H1 (cell line): Measurements from ENCODE around the gene CAPN2. TPM values are rescaled to one million over a fixed set of nuclear protein-coding genes. Genes with fewer than 3 reads are reported as not detected.
A peak's percentile ranks its signal among the peaks of the same experiment; 100 is the strongest.

Experiments used
- CTCF ChIA-PET: fragments of 300-600 bp; sonication (Branson Sonifier 250); formaldehyde crosslinking; loops from one replicate; lab custom pipeline; 2021; ENCODE audit not compliant: partially characterized antibody; lab: Charles Lee
- POLR2A ChIA-PET: fragments of 300-600 bp; sonication (Branson Sonifier 250); formaldehyde crosslinking; loops from one replicate; lab custom pipeline; 2021; ENCODE audit warnings: inconsistent platforms; ENCODE audit not compliant: partially characterized antibody; lab: Charles Lee
- DNase-seq, 2 experiments: peaks; one replicate each; pipeline versions ENCODE4 v3.0.0 to v3.0.0-alpha.2; 2010 to 2022; ENCODE audit warnings: low spot score in 2 of 2, low read depth in 1 of 2, mixed read lengths in 1 of 2
- FAIRE-seq: peaks from 2 replicates; lab custom pipeline; 2011; peaks lifted over from hg19 to GRCh38; lab: Jason Lieb, UNC
- H2AFZ ChIP-seq: 2 replicates; pipeline ENCODE4 v1.8.1; 2012; ENCODE audit warnings: low read length, inconsistent platforms
- H2AK5ac ChIP-seq: 2 replicates; pipeline ENCODE4 v1.6.1; 2013; ENCODE audit warnings: low read depth, low read length
- H2BK120ac ChIP-seq: replicated peaks from 2 replicates; pipeline ENCODE3; 2013; ENCODE audit warnings: low read depth, low read length, inconsistent platforms
- H2BK12ac ChIP-seq: 2 replicates; pipeline ENCODE4 v1.6.1; 2013; ENCODE audit warnings: low read depth, low read length
- H2BK15ac ChIP-seq: 2 replicates; pipeline ENCODE4 v1.6.1; 2013; ENCODE audit warnings: low read length
- H2BK20ac ChIP-seq: 2 replicates; pipeline ENCODE4 v1.6.1; 2013; ENCODE audit warnings: low read length
- H2BK5ac ChIP-seq: 2 replicates; pipeline ENCODE4 v1.6.1; 2013; ENCODE audit warnings: low read depth, low read length
- H3K14ac ChIP-seq: 2 replicates; pipeline ENCODE4 v1.6.1; 2013; ENCODE audit warnings: inconsistent platforms; ENCODE audit not compliant: insufficient read length
- H3K18ac ChIP-seq: 2 replicates; pipeline ENCODE4 v1.6.1; 2013; ENCODE audit warnings: low read length; ENCODE audit errors: extremely low read depth
- H3K23ac ChIP-seq: 2 replicates; pipeline ENCODE4 v1.6.1; 2013; ENCODE audit warnings: inconsistent platforms; ENCODE audit not compliant: insufficient read length
- H3K23me2 ChIP-seq: 2 replicates; pipeline ENCODE4 v1.6.1; 2013; ENCODE audit warnings: low read depth, low read length
- H3K27ac ChIP-seq: 2 replicates; pipeline ENCODE4 v1.6.1; 2011; ENCODE audit warnings: low read depth, low read length, inconsistent platforms
- H3K27me3 ChIP-seq, 4 experiments: replicated peaks in 1 of 4; 1 replicate in 1 of 4; 2 replicates in 3 of 4; pipeline versions ENCODE4 v1.6.1 to v1.8.1; 2011 to 2013; ENCODE audit warnings: low read length in 3 of 4, mild to moderate bottlenecking in 3 of 4, inconsistent platforms in 2 of 4, mixed read lengths in 2 of 4, moderate library complexity in 1 of 4; ENCODE audit not compliant: control insufficient read depth in 3 of 4, insufficient read depth in 3 of 4; ENCODE audit errors: extremely low read depth in 1 of 4
- H3K36me3 ChIP-seq, 4 experiments: 2 replicates each; pipeline versions ENCODE4 v1.6.1 to v1.8.1; 2011 to 2013; ENCODE audit warnings: mild to moderate bottlenecking in 4 of 4, low read length in 3 of 4, moderate library complexity in 2 of 4, control low read depth in 1 of 4, inconsistent platforms in 1 of 4; ENCODE audit not compliant: insufficient read depth in 4 of 4, control insufficient read depth in 2 of 4
- H3K4ac ChIP-seq: replicated peaks from 2 replicates; pipeline ENCODE3; 2013; ENCODE audit warnings: low read length, low read depth, mixed read lengths, inconsistent platforms; ENCODE audit not compliant: insufficient read length
- H3K4me1 ChIP-seq, 4 experiments: replicated peaks in 1 of 4; 1 replicate in 1 of 4; 2 replicates in 3 of 4; pipeline versions ENCODE4 v1.6.1 to v1.8.1; 2011 to 2013; ENCODE audit warnings: low read length in 3 of 4, inconsistent platforms in 2 of 4, mixed read lengths in 1 of 4; ENCODE audit not compliant: insufficient read depth in 4 of 4, control insufficient read depth in 3 of 4
- H3K4me2 ChIP-seq, 2 experiments: 2 replicates each; pipeline versions ENCODE4 v1.6.1 to v1.8.1; 2011 to 2013; ENCODE audit warnings: low read depth in 2 of 2, low read length in 2 of 2, control low read depth in 1 of 2, inconsistent platforms in 1 of 2, mild to moderate bottlenecking in 1 of 2; ENCODE audit not compliant: insufficient read depth in 1 of 2
- H3K4me3 ChIP-seq, 4 experiments: fragments of 200-600, 300-600 bp in 1 of 4; sonication (generic), shearing (Covaris generic), sonication (Bioruptor Twin) in 1 of 4; 2 replicates each; pipeline versions ENCODE4 v1.5.1 to v1.8.1; 2011 to 2016; ENCODE audit warnings: low read length in 4 of 4, low read depth in 3 of 4, control low read depth in 2 of 4, inconsistent platforms in 2 of 4, mild to moderate bottlenecking in 2 of 4, mixed read lengths in 1 of 4, moderate library complexity in 1 of 4; ENCODE audit not compliant: insufficient read depth in 2 of 4; ENCODE audit errors: extremely low read depth in 1 of 4
- H3K56ac ChIP-seq: replicated peaks from 2 replicates; pipeline ENCODE3; 2013; ENCODE audit warnings: low read depth, mild to moderate bottlenecking, mixed read lengths, low read length, inconsistent platforms; ENCODE audit not compliant: insufficient read length
- H3K79me1 ChIP-seq: 2 replicates; pipeline ENCODE4 v1.6.1; 2013; ENCODE audit warnings: low read depth, low read length, control low read depth
- H3K79me2 ChIP-seq, 2 experiments: 2 replicates each; pipeline versions ENCODE4 v1.6.1 to v1.8.1; 2012 to 2013; ENCODE audit warnings: low read length in 2 of 2, mild to moderate bottlenecking in 2 of 2, inconsistent platforms in 1 of 2; ENCODE audit not compliant: insufficient read depth in 2 of 2, control insufficient read depth in 1 of 2
- H3K9ac ChIP-seq, 4 experiments: replicated peaks in 1 of 4; 1 replicate in 1 of 4; 2 replicates in 3 of 4; pipeline versions ENCODE4 v1.6.1 to v1.8.1; 2011 to 2013; ENCODE audit warnings: low read depth in 3 of 4, low read length in 3 of 4, control low read depth in 2 of 4, mild to moderate bottlenecking in 2 of 4, moderate library complexity in 2 of 4, inconsistent platforms in 1 of 4; ENCODE audit errors: extremely low read depth in 1 of 4
- H3K9me3 ChIP-seq, 2 experiments: 2 replicates each; pipeline versions ENCODE4 v1.6.1 to v1.8.1; 2012 to 2013; ENCODE audit warnings: mild to moderate bottlenecking in 2 of 2, moderate library complexity in 2 of 2, control low read depth in 1 of 2, inconsistent platforms in 1 of 2, low read depth in 1 of 2, low read length in 1 of 2, mixed read lengths in 1 of 2; ENCODE audit not compliant: insufficient read depth in 2 of 2
- H4K20me1 ChIP-seq, 2 experiments: replicated peaks in 1 of 2; 2 replicates each; pipeline versions ENCODE3 to v1.8.1; 2011 to 2013; ENCODE audit warnings: inconsistent platforms in 2 of 2, low read length in 2 of 2, mild to moderate bottlenecking in 1 of 2; ENCODE audit not compliant: insufficient read depth in 2 of 2, control insufficient read depth in 1 of 2
- H4K5ac ChIP-seq: 2 replicates; pipeline ENCODE4 v1.6.1; 2013; ENCODE audit warnings: low read length, low read depth, mixed read lengths, inconsistent platforms; ENCODE audit not compliant: insufficient read length
- H4K8ac ChIP-seq: 2 replicates; pipeline ENCODE4 v1.8.0; 2013; ENCODE audit warnings: mild to moderate bottlenecking, moderate library complexity, low read length, inconsistent platforms; ENCODE audit not compliant: insufficient read depth; ENCODE audit errors: extremely low read depth
- H4K91ac ChIP-seq: replicated peaks from 2 replicates; pipeline ENCODE3; 2013; ENCODE audit warnings: low read length, mixed read lengths, inconsistent platforms; ENCODE audit not compliant: insufficient read length
- BRCA1 ChIP-seq: IDR thresholded peaks from 2 replicates; pipeline ENCODE4 v1.6.1; 2012; ENCODE audit warnings: low read depth, low read length, improper control_type of control experiment
- CBX8 ChIP-seq: fragments of 300-800, 300-1000 bp; sonication (generic); IDR thresholded peaks from 2 replicates; pipeline ENCODE4 v1.7.1; 2016; ENCODE audit warnings: low read depth, low read length, borderline replicate concordance
- CREB1 ChIP-seq: IDR thresholded peaks from 2 replicates; pipeline ENCODE4 v1.6.1; 2012; ENCODE audit warnings: inconsistent platforms
- CTCF ChIP-seq, 3 experiments: IDR thresholded peaks; 1 replicate in 2 of 3; 2 replicates in 1 of 3; pipeline versions ENCODE4 v1.5.1 to v1.6.1; 2011; ENCODE audit warnings: low read length in 3 of 3, mild to moderate bottlenecking in 3 of 3, inconsistent platforms in 2 of 3, low read depth in 1 of 3, moderate library complexity in 1 of 3; ENCODE audit not compliant: insufficient read depth in 1 of 3; ENCODE audit errors: control extremely low read depth in 1 of 3
- EZH2 ChIP-seq: fragments of 200-600 bp; sonication (generic); IDR thresholded peaks from 2 replicates; pipeline ENCODE4 v1.7.1; 2012; ENCODE audit warnings: low read depth, mild to moderate bottlenecking, moderate library complexity, low read length, inconsistent platforms; ENCODE audit not compliant: severe bottlenecking
- GABPA ChIP-seq: IDR thresholded peaks from 2 replicates; pipeline ENCODE4 v1.6.1; 2011; ENCODE audit warnings: mild to moderate bottlenecking, low read length, moderate library complexity, borderline replicate concordance; ENCODE audit not compliant: insufficient read depth
- HDAC6 ChIP-seq: IDR thresholded peaks from one replicate; pipeline ENCODE4 v1.7.1; 2012; ENCODE audit warnings: low read depth, mild to moderate bottlenecking, inconsistent platforms, low read length, moderate library complexity
- RFX5 ChIP-seq: IDR thresholded peaks from 2 replicates; pipeline ENCODE4 v1.6.1; 2011; ENCODE audit warnings: low read depth, low read length, improper control_type of control experiment, borderline replicate concordance
- SP1 ChIP-seq: IDR thresholded peaks from 2 replicates; pipeline ENCODE4 v1.6.1; 2011; ENCODE audit warnings: low read depth, low read length
- TBP ChIP-seq: IDR thresholded peaks from 2 replicates; pipeline ENCODE4 v1.6.1; 2011; ENCODE audit warnings: low read depth, low read length, improper control_type of control experiment
- TCF12 ChIP-seq: IDR thresholded peaks from 2 replicates; pipeline ENCODE4 v1.6.1; 2011; ENCODE audit warnings: low read depth, mild to moderate bottlenecking, low read length
- WGBS, 2 experiments: shearing (Covaris generic) in 1 of 2; methylation state at CpG; one replicate each; pipeline versions ENCODE4 v1.1.6 to v1.1.7; 2013 to 2015; ENCODE audit warnings: low lambda C conversion rate in 2 of 2, mixed read lengths in 2 of 2, inconsistent platforms in 1 of 2, low coverage in 1 of 2, missing lambda C conversion rate in 1 of 2; ENCODE audit not compliant: insufficient replicate concordance in 2 of 2, insufficient coverage in 1 of 2, insufficient read length in 1 of 2; ENCODE audit errors: extremely low coverage in 1 of 2, missing lambda C conversion rate in 1 of 2; 5-methylcytosine and 5-hydroxymethylcytosine counted together
- polyA plus RNA-seq, 7 experiments: library from polyadenylated mRNA; depleted of rRNA in 3 of 7; stranded (reverse) in 5 of 7; unstranded in 2 of 7; fragments of >200 nt in 5 of 7; fragments of 200-250 nt in 2 of 7; gene quantifications; 1 replicate in 5 of 7; 2 replicates in 1 of 7; 4 replicates in 1 of 7; pipeline versions ENCODE4 v1.2.1 to v1.2.3, GENCODE V29; 2011 to 2013; ENCODE audit warnings: missing spikeins in 2 of 7, mixed read lengths in 2 of 7
- total RNA-seq: library from RNA; stranded (reverse); fragmentation: NEBNext Ultra II Directional; extraction: Animal tissue kit (Norgen Biotek cat#: 25700); gene quantifications from 2 replicates; pipeline ENCODE4 v1.2.1, GENCODE V29; 2021

Gene CAPN2
- total and polyA plus RNA-seq, 2 of the 8 experiments (the other 6 are each of a cell fraction or from before 2014, with no cell fraction given), result 9.2 to 10.3 TPM

- WGBS, 2 experiments, result 91% methylated on average over 7 of the region's 7 CpGs; no CpG with 5 or more reads in 1 of the 2 experiments
- Histone ChIP-seq H3K4me2 (no peak overlapping the region), H3K56ac (no peak overlapping the region), H3K9me3 (no peaks in the 10 kb centered on the region), H3K27ac (no peak overlapping the region), H2BK120ac (no peak overlapping the region), H2BK5ac (no peak overlapping the region), H3K9ac (no peak overlapping the region), H3K18ac (peak overlapping the region; percentile 56; the same call in 1 of the 2 replicates), H3K27me3 (no peaks in the 10 kb centered on the region), H4K91ac (no peak overlapping the region), H2AK5ac (no peak overlapping the region; the same call in none of the 2 replicates), H3K23ac (no peak overlapping the region), H3K14ac (no peak overlapping the region), H4K20me1 (no peaks in the 10 kb centered on the region), H2AFZ (no peak overlapping the region), H4K8ac (no peak overlapping the region), H3K79me1 (no peaks in the 10 kb centered on the region), H3K36me3 (no peaks in the 10 kb centered on the region), H2BK20ac (no peak overlapping the region), H2BK12ac (no peak overlapping the region), H2BK15ac (no peak overlapping the region), H4K5ac (no peak overlapping the region), H3K23me2 (no peaks in the 10 kb centered on the region), H3K4me3 (no peak overlapping the region), H3K4ac (no peak overlapping the region), H3K79me2 (no peaks in the 10 kb centered on the region), H3K4me1 (peaks cover 0 to 4% (median 1%) of the 10 kb centered on the region in 4 experiments; a peak in 3 of 7 replicates)
- CTCF ChIA-PET, result interaction anchor here (0.6 to 5.2 kb wide), 7 partner anchors 9 to 41 kb away, joined by 3 to 55 read pairs (median 4); partner anchors contain the start of gene CAPN2
- FAIRE-seq (no peak), DNase-seq (no peak)
- POLR2A ChIA-PET, result interaction anchor here (1.0 to 1.6 kb wide), 5 partner anchors 10 to 107 kb away, joined by 3 to 4 read pairs (median 4); partner anchors contain the start of gene CAPN2
- TF ChIP-seq TCF12 (no peak), CTCF (IDR thresholded peaks at IDR 0.05; ENCODE audit: control extremely low read depth in 1 of 3, insufficient read depth in 1 of 3, low read depth in 1 of 3, low read length in 3 of 3) (no peak), CREB1 (no peak), CBX8 (no peak), TBP (no peak), SP1 (no peak), BRCA1 (no peak), RFX5 (no peak), EZH2 (no peak), GABPA (no peak), HDAC6 (no peak)
Observed at GRCh38 chr1:223739366-223740037, 27.2 kb downstream of the CAPN2 start.
